ENCODE measurements around the gene CHD1. TPM values are rescaled to one million over a fixed set of nuclear protein-coding genes. Genes with fewer than 3 reads are reported as not detected.

The CHD1 gene
- total and polyA plus RNA-seq, 9 of the 15 experiments (the other 6 are each of a cell fraction or from before 2014, with no cell fraction given), result 27.3 to 133 (median 58.7) TPM

DNA sequence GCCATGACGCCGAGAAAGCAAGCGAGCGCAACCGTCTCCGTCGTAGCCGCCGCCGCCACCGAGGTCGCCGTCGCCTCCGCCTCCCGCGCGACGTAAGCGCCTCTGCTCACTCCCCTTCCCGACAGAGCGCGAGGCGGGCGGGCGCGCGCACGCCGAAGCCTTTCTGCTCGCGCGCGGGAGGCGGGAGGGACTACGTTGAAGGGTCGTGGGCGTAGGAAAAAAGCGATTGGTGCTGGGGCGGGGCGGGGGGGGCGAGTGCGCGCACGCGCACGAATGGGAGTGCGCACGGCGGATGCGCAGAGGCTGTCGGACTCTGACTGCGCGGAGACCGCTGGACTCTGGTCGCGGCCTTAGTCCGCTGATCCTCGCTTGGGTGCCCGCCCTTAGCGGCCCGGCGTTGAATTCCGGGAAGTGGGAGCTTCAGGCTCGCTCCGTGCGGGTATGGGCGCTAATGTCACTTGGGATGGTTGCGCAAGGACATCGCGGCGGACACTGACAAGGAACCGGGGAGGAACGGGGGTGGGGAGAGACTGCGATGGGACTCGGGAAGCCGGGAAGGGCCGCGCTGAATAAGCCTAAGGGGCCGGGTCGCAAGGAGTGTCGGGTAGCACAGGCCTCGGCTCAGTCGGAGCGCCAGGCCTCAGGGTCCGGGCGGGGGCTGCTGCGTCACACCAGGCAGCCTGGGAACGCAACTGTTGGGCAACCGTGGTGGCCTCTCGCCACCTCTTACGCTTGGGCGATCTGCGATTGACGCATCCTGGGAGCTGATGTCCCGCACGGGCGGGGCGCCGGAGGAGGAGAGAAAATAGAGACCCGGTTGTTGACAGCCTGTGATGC, at the start of gene CHD1 (continued):
- TF ChIP-seq ZNF507 (tag; conservative IDR thresholded peaks at IDR 0.05) (no peak), PHTF2 (CRISPR knock-in tag; IDR thresholded peaks at IDR 0.05) (no peak), EP400 (IDR thresholded peaks at IDR 0.05) (peak; percentile 94), GABPB2 (CRISPR knock-in tag; conservative IDR thresholded peaks at IDR 0.05) (no peak), XRCC3 (IDR thresholded peaks at IDR 0.05) (no peak), SMAD3 (CRISPR knock-in tag; conservative IDR thresholded peaks at IDR 0.05) (peak; percentile 79; the same call in 1 of the 2 replicates), NCOA1 (IDR thresholded peaks at IDR 0.05; ENCODE audit: low read depth) (peak; percentile 76), ZNF778 (CRISPR knock-in tag; IDR thresholded peaks at IDR 0.05) (no peak), ZNF668 (CRISPR knock-in tag; IDR thresholded peaks at IDR 0.05) (no peak), ZKSCAN1 (IDR thresholded peaks at IDR 0.05; ENCODE audit: low read depth, low read length) (0 out of 2 replicates have a peak, but pooled peaks have one; percentile 7), SMAD2 (IDR thresholded peaks at IDR 0.05; ENCODE audit: low read depth, low read length) (no peak), NCOA6 (IDR thresholded peaks at IDR 0.05) (peak; percentile 65), KHSRP (IDR thresholded peaks at IDR 0.05) (0 out of 2 replicates have a peak, but pooled peaks have one; percentile 27), NUFIP1 (IDR thresholded peaks at IDR 0.05; ENCODE audit: partially characterized antibody) (no peak), RBM22 (IDR thresholded peaks at IDR 0.05; ENCODE audit: low read depth, low read length, poor library complexity, severe bottlenecking) (peak; percentile 46), KLF16 (IDR thresholded peaks at IDR 0.05) (no peak)
- TF ChIP-seq, protein P1, sequence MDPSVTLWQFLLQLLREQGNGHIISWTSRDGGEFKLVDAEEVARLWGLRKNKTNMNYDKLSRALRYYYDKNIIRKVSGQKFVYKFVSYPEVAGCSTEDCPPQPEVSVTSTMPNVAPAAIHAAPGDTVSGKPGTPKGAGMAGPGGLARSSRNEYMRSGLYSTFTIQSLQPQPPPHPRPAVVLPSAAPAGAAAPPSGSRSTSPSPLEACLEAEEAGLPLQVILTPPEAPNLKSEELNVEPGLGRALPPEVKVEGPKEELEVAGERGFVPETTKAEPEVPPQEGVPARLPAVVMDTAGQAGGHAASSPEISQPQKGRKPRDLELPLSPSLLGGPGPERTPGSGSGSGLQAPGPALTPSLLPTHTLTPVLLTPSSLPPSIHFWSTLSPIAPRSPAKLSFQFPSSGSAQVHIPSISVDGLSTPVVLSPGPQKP (CRISPR knock-in tag; IDR thresholded peaks at IDR 0.05), result no peak
- TF ChIP-seq, protein P2, sequence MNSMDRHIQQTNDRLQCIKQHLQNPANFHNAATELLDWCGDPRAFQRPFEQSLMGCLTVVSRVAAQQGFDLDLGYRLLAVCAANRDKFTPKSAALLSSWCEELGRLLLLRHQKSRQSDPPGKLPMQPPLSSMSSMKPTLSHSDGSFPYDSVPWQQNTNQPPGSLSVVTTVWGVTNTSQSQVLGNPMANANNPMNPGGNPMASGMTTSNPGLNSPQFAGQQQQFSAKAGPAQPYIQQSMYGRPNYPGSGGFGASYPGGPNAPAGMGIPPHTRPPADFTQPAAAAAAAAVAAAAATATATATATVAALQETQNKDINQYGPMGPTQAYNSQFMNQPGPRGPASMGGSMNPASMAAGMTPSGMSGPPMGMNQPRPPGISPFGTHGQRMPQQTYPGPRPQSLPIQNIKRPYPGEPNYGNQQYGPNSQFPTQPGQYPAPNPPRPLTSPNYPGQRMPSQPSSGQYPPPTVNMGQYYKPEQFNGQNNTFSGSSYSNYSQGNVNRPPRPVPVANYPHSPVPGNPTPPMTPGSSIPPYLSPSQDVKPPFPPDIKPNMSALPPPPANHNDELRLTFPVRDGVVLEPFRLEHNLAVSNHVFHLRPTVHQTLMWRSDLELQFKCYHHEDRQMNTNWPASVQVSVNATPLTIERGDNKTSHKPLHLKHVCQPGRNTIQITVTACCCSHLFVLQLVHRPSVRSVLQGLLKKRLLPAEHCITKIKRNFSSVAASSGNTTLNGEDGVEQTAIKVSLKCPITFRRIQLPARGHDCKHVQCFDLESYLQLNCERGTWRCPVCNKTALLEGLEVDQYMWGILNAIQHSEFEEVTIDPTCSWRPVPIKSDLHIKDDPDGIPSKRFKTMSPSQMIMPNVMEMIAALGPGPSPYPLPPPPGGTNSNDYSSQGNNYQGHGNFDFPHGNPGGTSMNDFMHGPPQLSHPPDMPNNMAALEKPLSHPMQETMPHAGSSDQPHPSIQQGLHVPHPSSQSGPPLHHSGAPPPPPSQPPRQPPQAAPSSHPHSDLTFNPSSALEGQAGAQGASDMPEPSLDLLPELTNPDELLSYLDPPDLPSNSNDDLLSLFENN (IDR thresholded peaks at IDR 0.05; ENCODE audit: low read depth in 2 of 2, low read length in 2 of 2), result no peak; a peak in 1 of 4 replicates
- TF ChIP-seq, protein P3, sequence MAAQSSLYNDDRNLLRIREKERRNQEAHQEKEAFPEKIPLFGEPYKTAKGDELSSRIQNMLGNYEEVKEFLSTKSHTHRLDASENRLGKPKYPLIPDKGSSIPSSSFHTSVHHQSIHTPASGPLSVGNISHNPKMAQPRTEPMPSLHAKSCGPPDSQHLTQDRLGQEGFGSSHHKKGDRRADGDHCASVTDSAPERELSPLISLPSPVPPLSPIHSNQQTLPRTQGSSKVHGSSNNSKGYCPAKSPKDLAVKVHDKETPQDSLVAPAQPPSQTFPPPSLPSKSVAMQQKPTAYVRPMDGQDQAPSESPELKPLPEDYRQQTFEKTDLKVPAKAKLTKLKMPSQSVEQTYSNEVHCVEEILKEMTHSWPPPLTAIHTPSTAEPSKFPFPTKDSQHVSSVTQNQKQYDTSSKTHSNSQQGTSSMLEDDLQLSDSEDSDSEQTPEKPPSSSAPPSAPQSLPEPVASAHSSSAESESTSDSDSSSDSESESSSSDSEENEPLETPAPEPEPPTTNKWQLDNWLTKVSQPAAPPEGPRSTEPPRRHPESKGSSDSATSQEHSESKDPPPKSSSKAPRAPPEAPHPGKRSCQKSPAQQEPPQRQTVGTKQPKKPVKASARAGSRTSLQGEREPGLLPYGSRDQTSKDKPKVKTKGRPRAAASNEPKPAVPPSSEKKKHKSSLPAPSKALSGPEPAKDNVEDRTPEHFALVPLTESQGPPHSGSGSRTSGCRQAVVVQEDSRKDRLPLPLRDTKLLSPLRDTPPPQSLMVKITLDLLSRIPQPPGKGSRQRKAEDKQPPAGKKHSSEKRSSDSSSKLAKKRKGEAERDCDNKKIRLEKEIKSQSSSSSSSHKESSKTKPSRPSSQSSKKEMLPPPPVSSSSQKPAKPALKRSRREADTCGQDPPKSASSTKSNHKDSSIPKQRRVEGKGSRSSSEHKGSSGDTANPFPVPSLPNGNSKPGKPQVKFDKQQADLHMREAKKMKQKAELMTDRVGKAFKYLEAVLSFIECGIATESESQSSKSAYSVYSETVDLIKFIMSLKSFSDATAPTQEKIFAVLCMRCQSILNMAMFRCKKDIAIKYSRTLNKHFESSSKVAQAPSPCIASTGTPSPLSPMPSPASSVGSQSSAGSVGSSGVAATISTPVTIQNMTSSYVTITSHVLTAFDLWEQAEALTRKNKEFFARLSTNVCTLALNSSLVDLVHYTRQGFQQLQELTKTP (IDR thresholded peaks at IDR 0.05; ENCODE audit: low read depth in 1 of 2, partially characterized antibody in 2 of 2), result peak; percentile 81 to 82
- TF ChIP-seq, protein P4, sequence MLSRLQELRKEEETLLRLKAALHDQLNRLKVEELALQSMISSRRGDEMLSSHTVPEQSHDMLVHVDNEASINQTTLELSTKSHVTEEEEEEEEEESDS (CRISPR knock-in tag; IDR thresholded peaks at IDR 0.05), result no peak
